GM18873 (cell line): Measurements from ENCODE around the gene ACD.
"Not testable (repeated sequence)": the region's sequence is repeated elsewhere in the genome, so short reads cannot be mapped to it uniquely, and the experiment has no call there.

Source experiments
- ATAC-seq: cut with Tn5 transposase; IDR thresholded peaks from one replicate; pipeline ENCODE4 v1.9.1; 2021; ENCODE audit warnings: mild to moderate bottlenecking, moderate library complexity, moderate number of reproducible peaks; ENCODE audit not compliant: unreplicated experiment, low FRiP score

Gene ACD

DNA sequence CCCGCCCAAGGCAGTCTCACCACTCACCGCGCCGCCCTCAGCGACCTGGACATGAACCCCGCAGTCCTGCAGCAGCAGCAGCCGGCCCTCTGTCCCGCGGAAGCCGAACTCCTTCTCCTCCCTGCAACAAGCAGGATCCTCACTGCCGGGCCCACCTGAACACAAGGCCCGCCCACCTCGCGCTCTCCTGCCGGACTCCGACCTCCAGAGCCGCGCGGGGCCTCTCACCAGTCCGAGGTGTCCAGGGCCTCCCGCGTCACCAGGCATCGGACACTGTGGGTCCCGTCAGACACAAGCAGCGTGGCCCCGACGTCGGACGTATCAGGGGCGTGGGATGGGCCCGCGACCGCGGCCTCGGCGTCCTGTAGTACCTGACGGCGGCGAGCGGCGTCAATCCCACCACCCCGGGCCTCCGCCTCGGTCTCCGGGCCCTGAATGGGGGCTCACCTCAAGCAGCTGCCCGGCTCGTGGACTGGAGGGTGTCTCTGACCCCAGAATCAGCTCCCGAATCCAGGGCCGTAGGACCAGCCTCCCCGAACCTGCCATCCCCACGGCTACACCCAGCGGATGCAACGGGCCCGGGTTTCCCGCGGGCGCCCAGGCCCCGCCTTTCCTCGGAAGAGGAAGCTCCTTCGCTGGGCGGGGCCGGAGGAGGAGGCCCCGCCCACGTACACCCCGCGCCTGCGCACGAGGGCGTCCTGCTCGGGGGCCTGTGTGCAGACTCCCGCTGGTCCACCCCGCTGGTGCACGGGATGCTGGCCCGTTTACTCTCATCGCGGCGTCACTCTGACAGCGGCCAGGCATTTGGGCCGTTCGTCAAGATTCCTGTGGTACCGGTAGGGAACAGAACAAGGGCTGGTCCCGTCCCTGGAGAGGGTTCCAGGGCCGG, at the start of gene ACD:
Gene ACD (minus strand): TSS at position 586 of the 889 bp plus-strand sequence. CDS start 40 bp downstream, at position 546.
- ATAC-seq = peak; percentile 42

GRCh38 chr16:67709050-67709449, 49.0 kb upstream of the ACD start:
- no peak for ATAC-seq

DNA sequence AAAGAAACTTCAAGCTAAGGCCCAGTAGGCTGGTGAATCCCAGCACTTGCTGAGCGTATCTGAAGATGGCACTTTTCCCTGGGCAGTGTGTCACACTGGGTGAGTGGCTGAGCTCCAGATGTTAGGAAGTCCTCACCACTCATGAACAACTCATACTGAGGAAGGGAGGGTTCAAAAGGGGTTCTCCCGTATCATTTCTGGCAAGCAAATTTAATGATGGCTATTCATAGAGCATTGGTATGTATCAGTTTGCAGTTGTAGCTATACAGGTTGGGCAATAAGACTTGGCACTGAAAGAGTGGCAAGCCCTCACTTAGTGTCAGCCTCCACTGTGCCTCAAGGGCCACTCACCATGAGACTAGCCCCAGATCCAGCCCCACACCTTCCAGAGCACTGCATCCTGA, 48.3 kb upstream of the ACD start:
- no peak for ATAC-seq

- no peak for ATAC-seq
Observed at GRCh38 chr16:67707790-67708189, 47.7 kb upstream of the ACD start.

- no peak for ATAC-seq
Observed at GRCh38 chr16:67707210-67707609, 47.1 kb upstream of the ACD start.

GRCh38 chr16:67704110-67704509, 44.0 kb upstream of the ACD start:
- no peak for ATAC-seq

GRCh38 chr16:67703626-67704025, 43.6 kb upstream of the ACD start:
- no peak for ATAC-seq

DNA sequence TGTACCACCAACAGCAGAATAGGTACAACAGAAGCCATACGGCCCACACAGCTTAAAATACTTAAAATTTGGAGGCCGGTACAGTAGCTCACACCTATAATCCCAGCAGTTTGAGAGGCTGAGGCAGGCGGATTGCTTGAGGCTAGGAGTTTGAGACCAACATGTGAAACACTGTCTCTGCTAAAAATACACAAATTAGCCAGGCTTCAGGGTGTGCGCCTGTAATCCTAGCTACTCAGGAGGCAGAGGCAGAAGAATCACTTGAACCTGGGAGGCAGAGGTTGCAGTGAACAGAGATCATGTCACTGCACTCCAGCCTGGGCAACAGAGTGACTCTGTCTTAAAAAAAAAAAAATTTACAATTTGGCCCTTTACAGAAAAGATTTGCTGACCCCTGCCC, 42.1 kb upstream of the ACD start:
- no peak for ATAC-seq

DNA sequence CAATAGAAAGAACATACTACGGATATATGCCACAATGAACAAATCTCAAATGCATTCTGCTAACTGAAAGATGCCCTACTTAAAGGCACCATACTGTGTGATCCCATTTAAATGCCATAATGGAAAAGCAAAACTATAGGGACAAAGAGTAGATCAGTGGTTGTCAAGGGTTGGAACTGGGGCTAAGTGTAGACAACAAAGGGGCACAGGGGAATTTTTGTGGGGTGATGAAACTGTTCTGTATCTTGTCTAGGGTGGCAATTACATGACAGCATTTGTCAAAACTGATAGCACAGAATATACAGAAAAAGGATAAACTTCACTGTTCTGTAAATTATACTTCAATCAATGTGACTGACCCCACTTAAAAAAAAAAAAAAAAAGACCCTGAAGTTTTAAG, 41.4 kb upstream of the ACD start:
- no peak for ATAC-seq

DNA sequence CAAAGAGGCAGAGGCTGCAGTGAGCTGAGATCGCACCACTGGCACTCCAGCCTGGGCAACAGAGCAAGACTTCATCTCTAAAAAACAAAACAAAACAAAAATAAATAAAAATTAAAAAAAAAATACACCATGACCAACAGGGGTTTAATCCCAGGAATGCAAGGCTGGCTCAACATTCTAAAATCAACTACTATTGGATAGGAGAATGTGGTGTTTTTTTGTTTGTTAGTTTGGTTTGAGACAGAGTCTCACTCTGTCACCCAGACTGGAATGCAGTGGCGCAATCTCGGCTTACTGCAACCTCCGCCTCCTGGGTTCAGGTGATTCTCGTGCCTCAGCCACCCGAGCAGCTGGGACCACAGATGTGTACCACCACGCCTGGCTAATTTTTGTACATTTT, 39.2 kb upstream of the ACD start:
- ATAC-seq = no peak

- ATAC-seq = no peak
Observed at GRCh38 chr16:67697422-67698185, 37.5 kb upstream of the ACD start.

GRCh38 chr16:67694611-67695010, 34.6 kb upstream of the ACD start:
- no peak for ATAC-seq

DNA sequence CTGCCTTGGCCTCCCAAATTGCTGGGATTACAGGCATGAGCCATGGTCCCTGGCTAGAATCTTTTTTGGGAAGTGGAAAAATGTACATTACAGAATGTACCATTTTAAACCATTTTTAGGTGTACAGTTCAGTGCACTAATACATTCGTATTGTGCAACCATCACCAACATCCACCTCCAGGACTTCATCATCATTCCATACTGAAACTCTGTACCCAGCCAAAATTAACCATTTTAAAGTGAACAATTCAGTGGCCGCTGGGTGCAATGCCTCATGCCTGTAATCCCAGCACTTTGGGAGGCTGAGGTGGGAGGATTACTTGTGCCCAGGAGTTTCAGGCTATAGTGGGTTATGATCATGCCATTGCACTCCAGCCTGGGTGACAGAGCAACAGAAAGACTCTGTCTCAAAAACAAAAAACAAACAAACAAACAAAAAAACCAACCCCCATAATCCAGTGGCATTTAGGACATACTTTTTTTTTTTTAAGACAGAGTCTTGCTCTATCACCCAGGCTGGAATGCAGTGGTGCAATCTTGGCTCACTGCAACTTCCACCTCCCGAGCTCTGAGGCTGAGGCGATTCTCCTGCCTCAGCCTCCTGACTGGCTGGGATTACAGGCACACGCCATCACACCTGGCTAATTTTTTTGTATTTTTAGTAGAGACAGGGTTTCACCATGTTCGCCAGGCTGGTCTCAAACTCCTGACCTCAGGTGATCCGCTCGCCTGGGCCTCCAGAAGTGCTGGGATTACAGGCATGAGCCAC, 33.6 kb upstream of the ACD start:
- not testable (repeated sequence) for ATAC-seq

DNA sequence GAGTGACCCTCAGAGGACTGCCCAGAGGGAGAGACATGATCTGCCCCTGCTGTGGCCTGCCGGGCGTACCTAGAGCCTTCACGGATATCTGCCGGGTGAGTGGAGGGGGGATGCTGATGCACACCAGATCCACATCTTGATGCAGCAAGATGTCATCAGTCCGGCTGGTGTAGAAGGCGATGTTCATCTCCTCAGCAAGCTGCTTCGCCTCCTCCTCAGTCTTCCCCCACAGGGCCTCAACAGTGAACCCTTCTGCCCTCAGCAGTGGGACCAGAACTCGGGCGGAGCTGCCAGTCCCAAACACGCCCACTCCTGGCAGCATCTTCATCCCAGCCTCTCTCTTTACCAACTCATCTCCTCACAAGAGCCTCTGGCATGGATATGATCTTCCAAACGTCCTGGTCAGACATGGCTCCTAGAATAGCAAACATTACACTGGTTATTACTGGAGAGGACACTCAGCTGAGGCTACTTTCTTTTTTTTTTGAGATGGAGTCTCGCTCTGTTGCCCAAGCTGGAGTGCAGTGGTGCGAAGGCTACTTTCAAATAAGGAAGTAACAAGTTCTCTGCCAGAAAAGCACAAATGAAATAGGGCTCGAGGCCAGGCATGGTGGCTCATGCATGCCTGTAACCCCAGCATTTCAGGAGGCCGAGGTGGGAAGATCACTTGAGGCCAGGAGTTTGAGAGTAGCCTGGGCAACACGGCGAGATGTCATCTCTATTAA, 25.5 kb upstream of the ACD start:
- no peak for ATAC-seq

DNA sequence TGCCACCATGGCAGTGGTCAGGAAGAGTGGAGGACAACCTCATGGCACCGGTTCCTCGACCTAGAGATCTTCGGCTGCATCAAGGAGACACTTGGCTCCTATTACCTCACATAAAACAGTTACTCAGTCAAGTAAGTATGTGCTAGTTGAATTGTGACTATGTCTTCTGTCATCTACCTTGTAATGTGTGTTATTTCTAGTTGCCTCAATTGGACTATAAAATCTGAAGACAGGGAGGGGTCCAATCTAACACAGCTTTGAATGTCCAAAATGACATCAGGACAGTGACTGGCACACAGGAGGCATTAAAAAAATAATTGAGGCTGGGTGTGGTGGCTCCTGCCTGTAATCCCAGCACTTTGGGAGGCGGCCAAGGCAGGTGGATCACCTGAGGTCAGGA, 23.7 kb upstream of the ACD start:
- ATAC-seq = no peak

DNA sequence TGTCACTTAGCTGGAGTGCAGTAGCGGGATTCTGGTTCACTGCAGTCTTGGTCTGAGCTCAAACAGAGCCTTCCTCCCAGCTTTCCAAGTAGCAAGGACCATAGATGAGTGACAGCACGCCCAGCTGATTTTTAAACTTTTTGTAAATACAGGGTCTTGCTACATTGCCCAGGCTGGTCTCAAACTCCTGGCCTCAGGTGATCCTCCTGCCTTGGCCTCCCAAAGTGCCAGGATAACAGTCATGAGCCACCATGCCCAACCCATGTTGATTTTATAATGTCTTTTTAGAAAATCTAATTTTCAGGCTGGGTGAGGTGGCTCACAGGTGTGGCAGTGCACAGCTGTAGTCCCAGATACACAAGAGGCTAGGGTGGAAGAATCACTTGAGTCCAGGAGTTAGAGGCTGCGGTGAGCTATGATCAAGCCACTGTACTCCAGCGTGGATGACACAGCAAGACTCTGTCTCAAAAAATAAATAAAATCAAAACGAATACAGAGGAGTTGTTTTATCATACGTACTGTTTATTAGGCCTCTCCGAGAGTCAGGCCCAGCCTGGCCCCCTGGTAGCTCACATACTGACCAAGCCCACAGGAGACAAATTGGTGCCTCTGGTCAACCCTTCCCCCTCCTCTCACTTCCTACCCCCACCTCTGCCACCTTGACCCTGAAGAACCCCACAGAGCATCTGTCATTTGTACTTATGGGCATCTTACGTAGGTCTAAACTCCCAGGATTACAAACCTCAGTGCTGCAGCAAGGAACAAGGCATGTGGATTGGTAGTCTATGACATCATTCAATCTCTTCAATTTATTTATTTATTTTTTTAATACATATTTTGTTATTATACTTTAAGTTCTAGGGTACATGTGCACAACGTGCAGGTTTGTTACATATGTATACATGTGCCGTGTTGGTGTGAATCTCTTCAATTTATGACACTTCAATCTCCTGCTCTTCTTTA, 20.2 kb upstream of the ACD start:
- no peak for ATAC-seq

- no peak for ATAC-seq
Observed at GRCh38 chr16:67678354-67679023, 18.4 kb upstream of the ACD start.

- ATAC-seq = no peak
Observed at GRCh38 chr16:67677712-67678111, 17.7 kb upstream of the ACD start.

DNA sequence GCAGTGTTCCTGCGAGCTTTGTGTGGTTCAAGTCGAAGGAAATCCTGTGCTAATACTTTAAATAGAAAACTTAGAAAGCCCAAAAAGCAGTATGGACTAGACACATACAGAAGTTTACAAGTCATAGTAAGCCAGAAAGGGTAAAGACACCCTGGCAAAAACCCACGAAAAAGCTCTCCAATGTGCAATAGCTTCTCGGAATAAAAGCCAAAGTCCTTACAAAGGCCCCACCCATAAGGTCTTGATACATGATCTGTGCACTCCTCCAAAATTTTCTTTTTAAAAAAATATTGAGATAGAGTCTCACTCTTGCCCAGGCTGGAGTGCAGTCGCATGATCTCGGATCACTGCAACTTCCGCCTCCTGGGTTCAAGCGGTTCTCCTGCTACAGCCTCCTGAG, 16.9 kb upstream of the ACD start:
- ATAC-seq = no peak
